ENCODE data around the gene CEP295NL. TPM values are rescaled to one million over a fixed set of nuclear protein-coding genes. Genes with fewer than 3 reads are reported as not detected.

CEP295NL gene
- total and polyA plus RNA-seq, 2 of the 13 experiments (the other 11 are each of a cell fraction or from before 2014, with no cell fraction given): not detected

GRCh38 chr17:78933025-78933958, 30.3 kb upstream of the CEP295NL start (continued):
- TF ChIP-seq ZFAT (CRISPR knock-in tag; conservative IDR thresholded peaks at IDR 0.05): no peak
- TF ChIP-seq SALL1 (CRISPR knock-in tag; IDR thresholded peaks at IDR 0.05): peak; percentile 68
- TF ChIP-seq, protein P1, sequence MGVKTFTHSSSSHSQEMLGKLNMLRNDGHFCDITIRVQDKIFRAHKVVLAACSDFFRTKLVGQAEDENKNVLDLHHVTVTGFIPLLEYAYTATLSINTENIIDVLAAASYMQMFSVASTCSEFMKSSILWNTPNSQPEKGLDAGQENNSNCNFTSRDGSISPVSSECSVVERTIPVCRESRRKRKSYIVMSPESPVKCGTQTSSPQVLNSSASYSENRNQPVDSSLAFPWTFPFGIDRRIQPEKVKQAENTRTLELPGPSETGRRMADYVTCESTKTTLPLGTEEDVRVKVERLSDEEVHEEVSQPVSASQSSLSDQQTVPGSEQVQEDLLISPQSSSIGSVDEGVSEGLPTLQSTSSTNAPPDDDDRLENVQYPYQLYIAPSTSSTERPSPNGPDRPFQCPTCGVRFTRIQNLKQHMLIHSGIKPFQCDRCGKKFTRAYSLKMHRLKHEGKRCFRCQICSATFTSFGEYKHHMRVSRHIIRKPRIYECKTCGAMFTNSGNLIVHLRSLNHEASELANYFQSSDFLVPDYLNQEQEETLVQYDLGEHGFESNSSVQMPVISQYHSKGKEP (CRISPR knock-in tag; IDR thresholded peaks at IDR 0.05): no peak
- TF ChIP-seq ZSCAN20 (CRISPR knock-in tag; IDR thresholded peaks at IDR 0.05; ENCODE audit: borderline replicate concordance): no peak
- no peak for TF ChIP-seq NCOA2 (CRISPR knock-in tag; IDR thresholded peaks at IDR 0.05)
- TF ChIP-seq ZNF775 (CRISPR knock-in tag; IDR thresholded peaks at IDR 0.05; ENCODE audit: borderline replicate concordance): no peak
- TF ChIP-seq ZNF562 (CRISPR knock-in tag; IDR thresholded peaks at IDR 0.05; ENCODE audit: borderline replicate concordance): no peak
- TF ChIP-seq NFYB (CRISPR knock-in tag; IDR thresholded peaks at IDR 0.05): no peak
- TF ChIP-seq, protein P2, sequence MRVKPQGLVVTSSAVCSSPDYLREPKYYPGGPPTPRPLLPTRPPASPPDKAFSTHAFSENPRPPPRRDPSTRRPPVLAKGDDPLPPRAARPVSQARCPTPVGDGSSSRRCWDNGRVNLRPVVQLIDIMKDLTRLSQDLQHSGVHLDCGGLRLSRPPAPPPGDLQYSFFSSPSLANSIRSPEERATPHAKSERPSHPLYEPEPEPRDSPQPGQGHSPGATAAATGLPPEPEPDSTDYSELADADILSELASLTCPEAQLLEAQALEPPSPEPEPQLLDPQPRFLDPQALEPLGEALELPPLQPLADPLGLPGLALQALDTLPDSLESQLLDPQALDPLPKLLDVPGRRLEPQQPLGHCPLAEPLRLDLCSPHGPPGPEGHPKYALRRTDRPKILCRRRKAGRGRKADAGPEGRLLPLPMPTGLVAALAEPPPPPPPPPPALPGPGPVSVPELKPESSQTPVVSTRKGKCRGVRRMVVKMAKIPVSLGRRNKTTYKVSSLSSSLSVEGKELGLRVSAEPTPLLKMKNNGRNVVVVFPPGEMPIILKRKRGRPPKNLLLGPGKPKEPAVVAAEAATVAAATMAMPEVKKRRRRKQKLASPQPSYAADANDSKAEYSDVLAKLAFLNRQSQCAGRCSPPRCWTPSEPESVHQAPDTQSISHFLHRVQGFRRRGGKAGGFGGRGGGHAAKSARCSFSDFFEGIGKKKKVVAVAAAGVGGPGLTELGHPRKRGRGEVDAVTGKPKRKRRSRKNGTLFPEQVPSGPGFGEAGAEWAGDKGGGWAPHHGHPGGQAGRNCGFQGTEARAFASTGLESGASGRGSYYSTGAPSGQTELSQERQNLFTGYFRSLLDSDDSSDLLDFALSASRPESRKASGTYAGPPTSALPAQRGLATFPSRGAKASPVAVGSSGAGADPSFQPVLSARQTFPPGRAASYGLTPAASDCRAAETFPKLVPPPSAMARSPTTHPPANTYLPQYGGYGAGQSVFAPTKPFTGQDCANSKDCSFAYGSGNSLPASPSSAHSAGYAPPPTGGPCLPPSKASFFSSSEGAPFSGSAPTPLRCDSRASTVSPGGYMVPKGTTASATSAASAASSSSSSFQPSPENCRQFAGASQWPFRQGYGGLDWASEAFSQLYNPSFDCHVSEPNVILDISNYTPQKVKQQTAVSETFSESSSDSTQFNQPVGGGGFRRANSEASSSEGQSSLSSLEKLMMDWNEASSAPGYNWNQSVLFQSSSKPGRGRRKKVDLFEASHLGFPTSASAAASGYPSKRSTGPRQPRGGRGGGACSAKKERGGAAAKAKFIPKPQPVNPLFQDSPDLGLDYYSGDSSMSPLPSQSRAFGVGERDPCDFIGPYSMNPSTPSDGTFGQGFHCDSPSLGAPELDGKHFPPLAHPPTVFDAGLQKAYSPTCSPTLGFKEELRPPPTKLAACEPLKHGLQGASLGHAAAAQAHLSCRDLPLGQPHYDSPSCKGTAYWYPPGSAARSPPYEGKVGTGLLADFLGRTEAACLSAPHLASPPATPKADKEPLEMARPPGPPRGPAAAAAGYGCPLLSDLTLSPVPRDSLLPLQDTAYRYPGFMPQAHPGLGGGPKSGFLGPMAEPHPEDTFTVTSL (CRISPR knock-in tag; IDR thresholded peaks at IDR 0.05; ENCODE audit: borderline replicate concordance): peak; percentile 59; the same call in 1 of the 2 replicates
- TF ChIP-seq HCFC1 (IDR thresholded peaks at IDR 0.05; ENCODE audit: low read depth, low read length): no peak
- no peak for TF ChIP-seq MAFK (conservative IDR thresholded peaks at IDR 0.05 in 1 of 2, IDR thresholded peaks at IDR 0.05 in 1 of 2; ENCODE audit: low read length in 2 of 2)
- no peak for TF ChIP-seq ZNF232 (CRISPR knock-in tag; IDR thresholded peaks at IDR 0.05; ENCODE audit: borderline replicate concordance)
- TF ChIP-seq ZBTB7A (CRISPR knock-in tag; IDR thresholded peaks at IDR 0.05): no peak
- TF ChIP-seq TCF12 (IDR thresholded peaks at IDR 0.05): no peak
- TF ChIP-seq TCF12 (CRISPR knock-in tag; IDR thresholded peaks at IDR 0.05): no peak
- TF ChIP-seq GATAD1 (CRISPR knock-in tag; IDR thresholded peaks at IDR 0.05): peak; percentile 36
- no peak for TF ChIP-seq NFKB2 (CRISPR knock-in tag; IDR thresholded peaks at IDR 0.05; ENCODE audit: borderline replicate concordance)
- TF ChIP-seq, protein P3, sequence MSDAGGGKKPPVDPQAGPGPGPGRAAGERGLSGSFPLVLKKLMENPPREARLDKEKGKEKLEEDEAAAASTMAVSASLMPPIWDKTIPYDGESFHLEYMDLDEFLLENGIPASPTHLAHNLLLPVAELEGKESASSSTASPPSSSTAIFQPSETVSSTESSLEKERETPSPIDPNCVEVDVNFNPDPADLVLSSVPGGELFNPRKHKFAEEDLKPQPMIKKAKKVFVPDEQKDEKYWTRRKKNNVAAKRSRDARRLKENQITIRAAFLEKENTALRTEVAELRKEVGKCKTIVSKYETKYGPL (CRISPR knock-in tag; IDR thresholded peaks at IDR 0.05): no peak
- TF ChIP-seq ZNF225 (CRISPR knock-in tag; IDR thresholded peaks at IDR 0.05): no peak
- no peak for TF ChIP-seq ZZZ3 (CRISPR knock-in tag; IDR thresholded peaks at IDR 0.05; ENCODE audit: borderline replicate concordance)
- TF ChIP-seq, protein P4, sequence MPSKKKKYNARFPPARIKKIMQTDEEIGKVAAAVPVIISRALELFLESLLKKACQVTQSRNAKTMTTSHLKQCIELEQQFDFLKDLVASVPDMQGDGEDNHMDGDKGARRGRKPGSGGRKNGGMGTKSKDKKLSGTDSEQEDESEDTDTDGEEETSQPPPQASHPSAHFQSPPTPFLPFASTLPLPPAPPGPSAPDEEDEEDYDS (CRISPR knock-in tag; IDR thresholded peaks at IDR 0.05): peak; percentile 64
- no peak for TF ChIP-seq ZFP62 (CRISPR knock-in tag; IDR thresholded peaks at IDR 0.05)

Data from HepG2 (cell line).